ENCODE data around the gene CD101.

CD101 gene

DNA sequence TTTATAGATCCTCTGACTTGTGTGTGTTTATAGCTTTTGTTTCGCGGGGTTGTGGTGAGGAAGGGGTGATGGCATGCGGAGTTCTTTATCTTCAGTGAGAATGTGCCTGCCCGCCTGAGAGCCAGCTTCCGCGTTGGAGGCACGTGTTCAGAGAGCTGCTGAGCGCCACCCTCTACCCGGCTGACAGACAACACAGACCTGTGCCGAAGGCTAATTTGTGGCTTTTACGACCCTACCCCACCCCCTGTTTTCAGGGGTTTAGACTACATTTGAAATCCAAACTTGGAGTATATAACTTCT lies 14.4 kb upstream of the CD101 start:
- no peak for DNase-seq

DNA sequence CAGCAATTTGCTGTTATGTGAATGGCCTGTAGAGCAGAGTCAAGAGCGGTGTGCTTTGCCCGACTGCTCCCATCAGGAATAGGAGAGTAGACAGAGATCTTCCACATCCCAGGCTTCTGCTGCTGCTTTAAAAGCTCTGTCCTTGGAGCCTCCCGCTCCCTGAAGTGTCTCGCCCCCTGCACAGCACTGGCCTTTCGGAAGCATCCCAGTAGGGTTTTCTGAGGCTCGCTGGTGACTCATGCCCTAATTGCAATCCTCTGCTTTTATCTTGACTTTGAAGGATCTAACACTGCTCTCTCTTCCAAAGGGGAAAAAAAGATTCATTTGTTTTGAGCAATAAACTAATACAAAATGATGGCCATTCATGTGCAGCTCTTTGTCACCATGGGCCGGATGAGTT lies 13.3 kb upstream of the CD101 start:
- no peak for DNase-seq

DNA sequence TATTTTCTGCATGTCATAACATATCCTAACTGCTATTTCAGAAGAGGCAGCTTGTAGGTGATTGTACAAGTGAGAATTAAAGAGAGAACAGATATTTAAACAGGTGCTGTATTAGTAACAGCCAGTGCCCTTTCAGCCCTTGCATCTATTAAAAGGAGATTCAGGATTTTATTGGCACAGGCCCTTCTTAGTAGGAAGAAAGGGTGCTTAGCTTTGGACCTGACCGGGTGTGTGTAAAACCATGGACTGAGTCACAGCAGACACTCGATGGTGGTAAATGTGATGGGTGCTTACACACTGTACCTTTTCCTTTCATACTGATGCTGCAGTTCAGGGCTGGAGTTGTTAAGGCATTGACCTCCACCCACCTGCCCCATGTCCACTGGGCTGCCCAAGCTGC lies 12.7 kb upstream of the CD101 start:
- DNase-seq: no peak

DNA sequence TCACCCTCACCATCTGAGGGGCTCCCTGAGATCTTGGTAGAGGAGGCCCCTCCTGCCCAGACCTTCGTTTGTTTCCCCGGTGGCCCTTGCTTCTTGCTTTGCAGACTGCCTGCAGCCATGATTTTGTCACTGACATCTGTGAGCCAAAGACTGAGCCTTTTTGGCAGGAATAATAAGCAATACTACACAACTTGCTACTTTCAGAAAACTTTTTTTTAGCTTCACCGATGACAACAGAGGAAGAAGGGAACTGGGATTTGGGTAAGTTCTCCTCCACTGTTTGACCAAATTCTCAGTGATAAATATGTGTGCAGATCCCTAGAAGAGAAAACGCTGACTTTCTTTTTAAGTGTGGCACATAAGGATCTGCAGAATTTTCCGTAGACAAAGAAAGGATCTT lies 11.7 kb upstream of the CD101 start:
- no peak for DNase-seq

DNA sequence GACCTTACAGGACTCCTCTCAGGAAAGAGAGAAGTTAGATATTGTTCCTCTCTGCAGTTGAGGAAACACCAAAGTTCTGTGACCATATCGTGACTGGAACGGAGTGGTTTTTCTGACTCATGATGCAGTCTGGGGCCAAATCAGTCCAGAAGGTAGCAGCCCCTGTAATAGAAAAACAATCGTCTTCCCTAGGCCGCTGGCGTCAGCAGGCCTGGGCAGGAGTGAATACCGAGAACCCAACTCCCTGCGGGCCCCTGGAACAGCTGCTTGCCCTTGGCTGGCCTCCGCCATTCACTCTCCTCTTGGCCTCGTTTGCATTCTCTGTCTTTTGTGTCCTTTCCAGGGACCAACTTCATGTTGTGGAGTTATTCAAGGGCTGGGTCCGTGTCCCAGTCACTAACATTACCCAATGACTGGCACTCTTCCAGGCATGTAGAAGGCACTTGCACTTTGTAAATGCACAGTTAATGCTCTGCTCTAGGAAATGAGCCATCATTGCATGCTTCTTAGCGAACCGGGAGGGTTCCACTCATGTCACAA lies 10.9 kb upstream of the CD101 start:
- DNase-seq: peak in 1 of 2 donors; percentile 18

DNA sequence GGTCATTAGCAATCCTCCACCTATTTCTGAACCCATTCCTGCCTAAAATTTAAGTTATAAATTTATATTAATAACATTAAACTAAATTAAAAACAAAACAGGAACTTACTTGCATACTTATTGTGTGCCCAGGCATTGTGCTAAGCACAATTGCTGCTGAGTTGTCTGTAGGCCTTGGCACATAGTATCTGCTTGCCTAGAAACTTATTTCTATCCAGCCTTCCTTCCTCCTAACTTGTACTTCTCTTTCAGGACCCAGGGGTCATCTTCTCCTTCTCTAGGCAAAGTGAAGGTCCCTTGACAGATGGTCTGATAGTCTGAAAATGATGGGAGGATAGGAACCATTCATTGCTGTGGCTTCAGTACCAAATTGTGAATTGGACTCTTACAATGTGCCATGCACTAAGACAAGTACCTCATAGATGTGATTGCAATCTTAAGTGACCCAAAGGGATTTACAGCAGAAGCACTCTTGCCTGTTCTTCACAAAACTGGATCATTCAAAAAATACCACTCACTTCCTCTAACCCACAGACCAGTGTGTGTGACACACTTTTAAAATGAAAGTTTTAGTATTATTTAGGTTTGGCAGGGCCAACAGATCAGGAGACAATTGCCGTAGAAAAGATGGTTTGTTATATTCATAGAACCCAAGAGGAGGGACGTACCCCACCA lies 10.3 kb upstream of the CD101 start:
- no peak for DNase-seq

DNA sequence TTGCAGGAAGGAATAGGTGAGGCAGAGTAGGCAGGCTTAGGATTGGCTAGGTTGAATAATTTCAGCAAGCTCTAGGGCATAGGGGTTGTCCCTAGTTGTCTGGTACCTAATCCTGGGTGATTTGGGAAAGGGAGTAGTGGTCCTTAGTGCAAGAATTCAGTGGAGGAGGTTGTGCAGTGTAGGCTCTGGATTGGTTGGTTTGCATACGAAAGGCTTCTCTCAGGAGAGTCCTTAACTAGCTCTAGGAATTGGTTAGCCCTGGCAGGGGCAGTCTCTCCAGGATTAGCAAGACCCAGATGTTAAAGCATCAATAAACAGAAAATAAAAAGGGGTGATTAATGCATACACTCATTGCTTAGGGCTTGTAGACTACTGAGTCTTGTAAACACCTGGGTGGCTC lies 9.6 kb upstream of the CD101 start:
- DNase-seq: no peak

DNA sequence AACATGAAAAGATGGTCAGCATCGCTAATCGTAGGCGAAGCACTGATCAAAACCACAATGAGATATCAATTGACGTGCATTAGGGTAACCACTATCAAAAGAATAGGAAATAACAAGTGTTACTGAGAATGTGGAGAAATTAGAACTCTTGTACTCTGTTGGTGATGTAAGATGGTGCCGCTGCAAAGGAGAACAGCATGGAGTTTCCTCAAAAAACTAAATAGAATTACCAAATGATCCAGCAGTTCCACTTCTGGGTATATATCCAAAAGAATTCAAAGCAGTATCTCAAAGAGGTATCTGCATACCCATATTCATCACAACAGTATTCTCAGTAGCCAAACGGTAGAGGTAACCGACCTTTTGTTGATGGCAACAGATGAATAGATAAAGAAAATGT lies 8.3 kb upstream of the CD101 start:
- no peak for DNase-seq

DNA sequence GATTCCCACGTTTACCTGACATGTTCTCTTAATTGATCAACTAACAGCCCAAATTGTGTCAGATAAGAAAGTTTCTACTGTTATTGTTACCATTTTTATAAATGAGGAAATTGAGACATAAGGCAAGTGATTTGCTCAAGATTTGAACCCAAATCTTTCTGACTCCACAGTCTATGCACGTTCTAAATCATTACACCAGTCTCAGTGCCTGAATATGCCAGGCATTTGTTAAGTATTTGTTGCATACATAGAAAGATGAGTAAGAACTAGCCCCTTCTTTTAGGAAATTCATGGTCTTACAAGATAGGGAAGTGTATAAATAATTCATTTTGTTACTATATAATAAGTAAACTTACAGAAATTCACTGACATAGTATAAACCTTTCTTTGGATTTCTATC lies 7.1 kb upstream of the CD101 start:
- DNase-seq: no peak

DNA sequence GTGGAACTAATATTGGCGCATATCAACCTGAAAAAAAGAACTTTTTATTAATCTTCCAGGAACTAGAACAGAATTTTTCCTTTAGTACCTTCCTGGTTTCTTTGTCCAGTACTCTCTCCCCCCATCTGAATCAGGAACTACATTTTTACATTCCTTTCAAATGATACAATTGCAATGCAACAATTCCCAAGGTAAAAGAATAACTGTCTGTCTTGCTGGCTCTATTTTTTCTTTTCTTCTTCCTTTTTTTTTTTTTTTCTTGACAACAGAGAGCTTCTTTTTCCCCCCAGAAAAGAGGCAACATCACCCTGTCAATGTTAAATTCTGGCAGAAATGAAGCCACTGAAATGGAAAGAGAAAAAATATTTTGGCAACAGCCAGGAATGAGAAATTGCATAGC lies 4.5 kb upstream of the CD101 start:
- no peak for DNase-seq

DNA sequence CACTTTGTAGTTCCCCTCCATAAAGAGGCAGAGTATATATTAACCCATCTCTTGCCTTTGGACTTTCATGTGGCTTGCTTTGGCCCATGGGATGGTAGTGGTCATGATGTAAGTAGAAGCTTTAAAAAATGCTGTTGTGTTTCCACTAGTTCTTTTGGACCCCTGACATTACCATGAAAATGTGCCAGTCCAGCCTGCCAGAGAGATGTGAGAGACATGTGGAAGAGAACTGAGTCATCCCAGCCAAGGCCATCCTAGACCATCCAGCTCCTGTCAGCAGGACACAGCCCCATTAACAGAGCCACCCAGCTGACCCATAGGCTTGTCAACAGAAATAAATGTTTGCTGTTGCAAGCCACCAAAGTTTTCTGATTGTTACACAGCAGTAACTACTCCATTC lies 3.9 kb upstream of the CD101 start:
- no peak for DNase-seq

DNA sequence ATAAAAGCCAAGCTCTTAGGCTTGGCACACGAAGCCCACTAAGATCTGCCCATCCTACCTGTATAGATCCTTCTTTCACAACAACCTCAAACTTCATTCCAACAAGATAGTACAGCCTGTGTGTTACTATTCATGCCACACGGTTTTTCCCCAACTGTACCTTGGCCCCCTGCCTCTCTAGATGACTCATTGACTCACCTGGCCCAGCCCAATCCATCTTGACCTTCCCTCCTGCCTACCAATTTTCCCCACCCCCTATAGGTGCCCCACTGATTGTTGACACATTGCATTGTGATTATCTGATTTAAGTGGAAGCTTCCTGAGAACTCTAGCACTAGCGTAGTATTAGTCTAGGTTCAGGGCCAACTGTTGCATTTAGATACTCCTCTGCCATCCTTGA lies 2.0 kb upstream of the CD101 start:
- DNase-seq: no peak

DNA sequence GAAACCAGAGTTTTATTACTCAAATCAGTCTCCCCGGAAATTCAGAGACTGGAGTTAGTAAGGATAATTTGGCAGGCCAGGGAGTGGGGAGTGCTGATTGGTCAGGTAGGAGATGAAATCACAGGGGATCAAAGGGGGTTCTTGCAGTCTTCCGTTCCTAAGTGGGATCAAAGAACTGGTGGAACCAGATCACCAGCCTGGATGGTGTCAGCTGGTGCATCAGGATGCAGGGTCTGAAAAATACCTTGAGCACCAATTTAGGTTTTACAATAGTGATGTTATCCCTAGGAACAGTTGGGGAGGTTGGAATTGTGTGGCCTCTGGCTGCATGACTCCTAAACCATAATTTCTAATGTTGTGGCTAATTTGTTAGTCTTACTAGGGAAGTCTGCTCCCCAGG lies 1.4 kb upstream of the CD101 start:
- DNase-seq: no peak

DNA sequence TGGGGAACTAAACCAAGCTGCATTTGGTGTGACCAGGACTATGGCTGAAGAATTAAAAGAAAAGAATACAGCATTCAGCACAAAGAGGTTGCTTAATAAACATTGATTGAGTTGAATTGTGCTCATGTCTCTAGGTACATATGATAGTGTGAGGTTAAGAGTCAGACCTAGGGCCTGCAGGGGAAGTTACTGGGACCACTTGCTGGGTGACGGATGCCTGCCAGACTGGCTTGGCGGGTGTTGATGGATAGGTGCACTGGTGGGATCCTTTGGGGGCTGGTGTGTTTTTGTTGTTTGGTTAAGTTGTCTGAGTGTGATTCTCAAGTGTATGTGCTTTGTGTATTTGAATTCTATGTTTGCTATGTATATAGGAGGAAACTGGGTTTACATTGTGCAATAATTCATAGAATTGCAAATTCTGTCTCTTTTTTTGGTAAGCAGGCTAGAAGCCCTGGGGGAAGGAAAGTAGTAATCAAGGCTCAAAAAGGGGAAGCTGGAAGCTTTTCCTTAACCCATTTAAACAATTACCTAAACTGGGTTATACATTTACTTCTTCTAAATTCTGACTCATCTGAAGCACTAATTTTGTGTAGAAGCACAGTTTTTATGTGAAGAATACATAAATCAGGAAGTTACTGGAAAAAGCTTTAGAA lies 1.8 kb downstream of the CD101 start:
- DNase-seq: no peak

DNA sequence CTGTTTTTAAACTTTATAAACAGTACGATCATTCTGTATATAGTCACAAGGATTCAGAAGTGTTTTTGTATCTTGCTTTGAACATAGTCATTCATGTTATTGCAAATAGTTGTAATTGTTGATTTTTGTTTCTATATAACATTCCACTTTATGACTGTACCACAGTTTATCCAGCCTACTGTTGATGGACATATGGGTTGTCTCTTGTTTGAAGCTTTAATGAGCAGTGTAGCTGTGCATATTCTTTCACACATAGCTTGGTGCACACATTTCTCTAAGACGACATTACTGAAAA lies 6.1 kb downstream of the CD101 start:
- DNase-seq: no peak

DNA sequence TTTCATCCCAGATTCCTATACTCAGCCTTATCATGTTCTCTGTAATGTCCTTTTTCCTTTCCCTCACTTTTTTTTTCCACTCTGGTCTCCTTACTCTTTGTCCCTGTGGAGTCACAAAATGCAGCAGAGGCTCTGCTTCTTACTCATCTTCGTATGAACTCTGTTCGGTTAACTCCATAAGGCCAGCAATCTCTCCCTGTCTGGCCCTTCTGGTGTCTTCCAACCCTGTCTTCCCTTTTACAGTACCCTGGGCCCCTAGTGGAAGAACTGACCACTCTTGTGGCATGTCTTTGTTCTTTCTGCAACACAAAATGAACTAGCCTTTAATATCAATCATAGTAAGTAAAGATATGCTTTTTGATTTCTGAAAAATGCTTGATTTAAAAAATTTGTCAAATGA lies 7.1 kb downstream of the CD101 start:
- no peak for DNase-seq

DNA sequence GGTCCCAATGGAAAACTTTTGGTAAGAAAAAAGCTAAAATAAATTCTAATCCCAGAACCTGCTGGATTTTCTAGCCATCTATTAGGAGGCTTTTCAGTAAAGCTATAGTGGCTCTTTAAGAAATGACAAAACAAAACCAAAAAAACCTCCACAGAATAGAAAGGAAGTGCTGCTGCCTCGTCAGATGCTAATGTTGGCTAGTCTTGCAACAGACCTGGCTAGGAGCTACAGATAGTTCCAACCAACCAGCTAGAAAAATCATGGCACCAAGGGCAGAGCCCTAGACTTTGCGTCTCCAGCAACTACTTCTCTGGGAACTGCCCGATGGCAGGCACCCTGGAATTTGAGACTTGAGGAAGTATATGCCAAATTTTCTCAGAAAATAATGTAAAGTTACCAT lies 7.6 kb downstream of the CD101 start:
- no peak for DNase-seq

DNA sequence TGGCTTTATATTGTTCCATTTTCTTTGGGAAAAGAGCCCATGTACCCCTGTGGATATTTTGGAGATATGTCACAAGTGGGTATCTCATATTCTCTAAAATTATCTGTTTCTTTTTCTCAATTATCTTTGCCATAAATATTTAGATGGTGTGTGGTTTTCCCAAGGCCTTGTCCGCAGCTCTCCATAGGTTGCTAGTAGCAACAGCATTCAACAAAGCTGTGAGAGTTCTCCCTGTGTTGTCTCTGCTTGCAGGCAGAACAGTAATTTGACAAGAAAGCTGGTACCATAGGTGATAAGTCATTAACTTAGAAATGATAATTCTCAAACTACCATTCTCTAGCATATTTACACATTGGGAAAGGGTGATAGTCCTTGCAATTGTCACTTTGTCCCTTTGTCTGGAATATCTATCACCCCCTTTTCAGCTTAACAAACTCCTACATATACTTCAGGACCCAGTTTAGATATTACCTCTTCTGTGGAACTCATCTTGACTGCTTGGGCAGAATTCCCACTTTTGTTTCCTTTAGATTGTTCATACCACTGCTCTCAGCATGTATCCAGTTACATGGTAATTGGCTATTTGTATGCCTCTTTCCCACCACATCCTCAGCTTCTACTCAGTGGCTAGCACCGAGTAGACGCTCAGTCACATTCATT lies 8.9 kb downstream of the CD101 start:
- DNase-seq: no peak

DNA sequence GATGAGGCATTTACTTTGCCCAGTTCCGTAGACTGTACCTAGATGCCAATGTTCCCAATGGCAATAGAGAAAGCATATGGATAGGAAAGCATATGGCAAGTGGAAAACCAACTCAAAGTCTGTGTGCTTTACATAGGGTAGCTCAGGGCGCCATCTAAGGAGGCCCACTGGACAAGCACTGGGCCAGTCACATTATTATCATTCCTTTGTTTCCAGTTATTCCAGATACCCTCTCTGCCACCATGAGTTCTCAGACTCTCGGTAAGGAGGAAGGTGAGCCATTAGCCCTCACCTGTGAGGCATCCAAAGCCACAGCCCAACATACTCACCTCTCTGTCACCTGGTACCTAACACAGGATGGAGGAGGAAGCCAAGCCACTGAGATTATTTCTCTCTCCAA lies 9.8 kb downstream of the CD101 start:
- no peak for DNase-seq

DNA sequence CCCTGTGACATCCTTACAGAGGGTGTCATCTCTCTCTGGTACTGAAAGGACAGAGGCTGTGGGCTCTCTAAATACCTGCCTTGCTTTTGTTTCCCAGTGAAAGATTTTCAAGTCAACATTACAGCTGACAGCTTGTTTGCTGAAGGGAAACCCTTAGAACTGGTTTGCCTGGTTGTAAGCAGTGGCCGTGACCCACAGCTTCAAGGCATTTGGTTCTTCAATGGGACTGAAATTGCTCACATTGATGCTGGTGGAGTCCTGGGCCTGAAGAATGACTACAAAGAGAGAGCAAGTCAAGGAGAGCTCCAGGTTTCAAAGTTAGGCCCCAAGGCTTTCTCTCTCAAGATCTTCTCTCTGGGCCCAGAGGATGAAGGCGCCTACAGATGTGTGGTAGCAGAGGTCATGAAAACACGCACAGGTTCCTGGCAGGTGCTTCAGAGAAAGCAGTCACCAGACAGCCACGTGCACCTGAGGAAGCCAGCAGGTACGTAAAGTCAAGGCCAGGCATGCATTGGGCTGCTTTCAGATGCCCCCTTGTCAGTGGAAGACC lies 11.8 kb downstream of the CD101 start:
- no peak for DNase-seq

DNA sequence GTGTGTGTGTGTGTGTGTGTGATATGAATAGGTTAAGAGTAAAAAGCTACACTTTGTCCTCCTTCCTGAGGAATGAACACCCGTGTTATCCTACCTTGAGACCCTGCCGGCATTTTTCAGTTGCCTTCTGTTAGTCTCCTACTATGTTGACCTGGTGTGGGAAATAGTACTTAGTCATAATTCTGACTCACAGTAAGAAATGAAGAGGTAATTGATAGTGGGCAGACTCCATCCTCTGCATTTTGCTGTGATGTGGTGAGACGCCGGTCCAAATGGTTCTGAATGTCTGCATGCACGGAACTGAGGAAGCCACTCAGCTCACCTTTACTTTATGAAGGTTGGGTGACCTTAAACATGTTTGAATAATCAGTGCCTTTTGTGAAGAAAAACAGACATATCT lies 12.6 kb downstream of the CD101 start:
- DNase-seq: no peak

DNA sequence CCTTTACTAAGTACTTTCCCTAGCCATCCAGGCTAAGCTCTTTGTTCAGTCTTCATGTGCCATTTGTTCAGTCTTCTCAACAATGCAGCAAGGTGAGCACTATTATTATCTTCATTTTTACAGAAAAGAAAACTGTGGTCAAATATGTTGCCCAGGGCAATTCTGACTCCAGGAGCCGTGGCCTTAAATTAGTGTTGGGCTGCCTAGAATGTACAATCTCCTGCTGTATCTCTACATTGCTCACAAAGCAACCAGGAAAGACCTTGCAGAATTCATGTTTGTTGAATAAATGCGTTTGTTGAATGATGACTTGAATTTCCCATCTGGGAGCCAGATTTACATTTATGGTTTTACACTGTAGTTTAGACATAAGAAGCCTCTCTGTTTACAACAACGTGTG lies 14.2 kb downstream of the CD101 start:
- no peak for DNase-seq

DNA sequence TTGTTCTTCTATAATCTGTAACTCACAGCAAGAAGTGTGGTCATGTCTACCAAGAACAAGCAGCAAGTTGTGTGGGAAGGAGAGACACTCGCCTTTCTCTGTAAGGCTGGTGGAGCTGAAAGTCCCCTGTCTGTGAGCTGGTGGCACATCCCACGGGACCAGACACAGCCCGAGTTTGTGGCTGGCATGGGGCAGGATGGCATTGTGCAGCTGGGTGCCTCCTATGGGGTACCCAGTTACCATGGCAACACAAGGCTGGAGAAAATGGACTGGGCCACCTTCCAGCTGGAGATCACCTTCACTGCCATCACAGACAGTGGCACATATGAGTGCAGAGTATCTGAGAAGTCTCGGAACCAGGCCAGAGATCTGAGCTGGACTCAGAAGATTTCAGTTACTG lies 15.5 kb downstream of the CD101 start:
- no peak for DNase-seq

DNA sequence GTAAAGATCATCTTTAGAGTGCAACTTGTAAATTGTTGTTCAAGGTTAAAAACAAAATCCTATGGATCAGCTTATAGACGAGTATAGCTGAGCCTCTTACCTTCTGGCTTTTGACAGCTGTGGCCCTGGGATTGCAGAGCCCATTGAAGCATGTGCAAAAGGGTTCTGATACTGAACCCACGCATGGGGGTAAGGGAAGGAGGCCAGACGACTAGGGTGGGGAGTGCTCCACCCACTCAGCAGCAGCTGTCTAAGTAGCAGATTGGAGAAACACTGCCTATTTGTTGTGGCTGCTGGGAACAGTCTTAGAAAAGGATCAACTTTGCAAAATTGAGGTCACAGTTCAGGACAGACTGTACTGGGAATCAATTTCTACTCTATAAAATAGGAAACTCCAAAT lies 16.1 kb downstream of the CD101 start:
- no peak for DNase-seq
